ENCODE results near the gene CADM2. TPM values are rescaled to one million over a fixed set of nuclear protein-coding genes. Genes with fewer than 3 reads are reported as not detected.

Gene CADM2
- total RNA-seq, 1 experiment from 2014 or later: 10.9 TPM

DNA sequence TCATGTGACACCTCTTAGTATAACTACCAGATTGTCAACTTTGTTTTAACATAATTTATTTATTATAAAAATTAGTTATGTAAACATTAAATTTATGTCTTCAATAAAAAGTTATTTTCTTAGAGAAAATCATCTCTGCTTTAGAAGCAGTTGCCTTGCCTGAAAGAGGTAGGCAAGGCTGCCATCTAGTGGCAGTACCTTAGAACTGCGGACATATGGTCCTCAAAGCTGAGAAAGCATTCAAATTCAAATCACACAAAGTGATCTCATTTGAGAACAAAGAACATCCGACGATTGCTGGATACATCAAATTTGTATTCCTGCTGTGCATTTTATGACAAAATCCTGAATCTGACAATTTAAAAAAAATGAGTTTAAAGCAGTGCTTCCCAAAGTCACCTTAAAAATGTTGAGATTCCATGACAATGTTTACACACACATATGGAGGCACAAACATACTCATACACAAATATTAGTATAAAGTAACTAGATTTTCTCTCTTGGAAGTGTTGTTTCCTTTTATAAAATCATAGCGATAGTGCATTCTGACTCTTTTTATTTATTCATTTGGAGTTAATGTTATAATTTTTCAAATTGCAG is 617.4 kb downstream of the CADM2 start:
- DNase-seq: peak; percentile 70
- H3K27ac Mint-ChIP-seq: no peak overlapping the region

More for the DNA sequence above, 617.4 kb downstream of the CADM2 start:
- H3K79me2 ChIP-seq (ENCODE audit: insufficient read depth, low read length): no peaks in the 10 kb centered on the region
- no peaks in the 10 kb centered on the region for H3K79me1 ChIP-seq (ENCODE audit: insufficient read depth, low read depth, low read length, poor library complexity, severe bottlenecking)
- no peak overlapping the region for H3K4me2 ChIP-seq (ENCODE audit: insufficient read depth, insufficient read length, low read length)
- no peak overlapping the region for H3K18ac ChIP-seq (ENCODE audit: insufficient read length, low read depth, low read length)
- no peak overlapping the region for H2AFZ ChIP-seq (ENCODE audit: low read length)
- Mint-ChIP-seq H3K4me3 (no peak overlapping the region), H3K4me1 (peaks cover 7 to 9% of the 10 kb centered on the region in 2 experiments), H3K36me3 (ENCODE audit: insufficient read depth in 1 of 3, low read depth in 3 of 3) (no peaks in the 10 kb centered on the region; a peak in 1 of 7 replicates), H3K9me3 (no peaks in the 10 kb centered on the region), H3K27me3 (ENCODE audit: low read depth) (no peaks in the 10 kb centered on the region)
- no peaks in the 10 kb centered on the region for H3K4me1 ChIP-seq (ENCODE audit: insufficient read depth, low read length)
- H4K8ac ChIP-seq (replicated peaks; ENCODE audit: insufficient read length, low read depth, low read length): no peak overlapping the region
- H3K56ac ChIP-seq (ENCODE audit: insufficient read length, low read depth, low read length): no peak overlapping the region
- no peaks in the 10 kb centered on the region for H3K23me2 ChIP-seq (ENCODE audit: insufficient read length, low read depth, low read length, poor library complexity, severe bottlenecking)
- H2BK12ac ChIP-seq (ENCODE audit: insufficient read length, low read depth, low read length): no peak overlapping the region
- WGBS (ENCODE audit: extremely low coverage, insufficient read length, low lambda C conversion rate): no CpG with 5 or more reads among the region's 4 CpGs
- no peak overlapping the region for H2BK20ac ChIP-seq (ENCODE audit: low read depth, low read length, poor library complexity, severe bottlenecking)
- H3K14ac ChIP-seq (ENCODE audit: insufficient read depth, low read length): no peak overlapping the region
- no peaks in the 10 kb centered on the region for H3K27me3 ChIP-seq (ENCODE audit: insufficient read depth, low read length)
- H2BK5ac ChIP-seq (ENCODE audit: insufficient read length, low read length): no peak overlapping the region
- H3T11ph ChIP-seq (ENCODE audit: low read length): no peak overlapping the region
- no peak overlapping the region for H4K5ac ChIP-seq (ENCODE audit: insufficient read length, low read depth, low read length)
- H2AK5ac ChIP-seq (ENCODE audit: insufficient read length, low read length): no peak overlapping the region
- H3K9ac ChIP-seq (ENCODE audit: extremely low read depth, insufficient read length, low read length): no peak overlapping the region
- no peak overlapping the region for H3K23ac ChIP-seq (ENCODE audit: insufficient read length, low read depth, low read length)
- TF ChIP-seq, protein P1, sequence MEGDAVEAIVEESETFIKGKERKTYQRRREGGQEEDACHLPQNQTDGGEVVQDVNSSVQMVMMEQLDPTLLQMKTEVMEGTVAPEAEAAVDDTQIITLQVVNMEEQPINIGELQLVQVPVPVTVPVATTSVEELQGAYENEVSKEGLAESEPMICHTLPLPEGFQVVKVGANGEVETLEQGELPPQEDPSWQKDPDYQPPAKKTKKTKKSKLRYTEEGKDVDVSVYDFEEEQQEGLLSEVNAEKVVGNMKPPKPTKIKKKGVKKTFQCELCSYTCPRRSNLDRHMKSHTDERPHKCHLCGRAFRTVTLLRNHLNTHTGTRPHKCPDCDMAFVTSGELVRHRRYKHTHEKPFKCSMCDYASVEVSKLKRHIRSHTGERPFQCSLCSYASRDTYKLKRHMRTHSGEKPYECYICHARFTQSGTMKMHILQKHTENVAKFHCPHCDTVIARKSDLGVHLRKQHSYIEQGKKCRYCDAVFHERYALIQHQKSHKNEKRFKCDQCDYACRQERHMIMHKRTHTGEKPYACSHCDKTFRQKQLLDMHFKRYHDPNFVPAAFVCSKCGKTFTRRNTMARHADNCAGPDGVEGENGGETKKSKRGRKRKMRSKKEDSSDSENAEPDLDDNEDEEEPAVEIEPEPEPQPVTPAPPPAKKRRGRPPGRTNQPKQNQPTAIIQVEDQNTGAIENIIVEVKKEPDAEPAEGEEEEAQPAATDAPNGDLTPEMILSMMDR (conservative IDR thresholded peaks at IDR 0.05): peak; percentile 97
- H4K91ac ChIP-seq (ENCODE audit: insufficient read length, low read depth, low read length): no peak overlapping the region
- no peak overlapping the region for H2BK15ac ChIP-seq (ENCODE audit: low read depth, low read length)
- H3K9me3 ChIP-seq (ENCODE audit: control insufficient read depth, low read depth, low read length): no peaks in the 10 kb centered on the region
- H3K4ac ChIP-seq (ENCODE audit: low read depth, low read length): no peak overlapping the region
- H4K20me1 ChIP-seq (ENCODE audit: control insufficient read depth, insufficient read depth, insufficient read length): no peaks in the 10 kb centered on the region
- no peak overlapping the region for H2BK120ac ChIP-seq (ENCODE audit: low read depth, low read length, poor library complexity, severe bottlenecking)
- H3K27ac ChIP-seq (ENCODE audit: insufficient read length, low read depth, low read length): no peak overlapping the region

Measured in H9 (cell line).